Endothelial cell of umbilical vein (primary cell): Measurements from ENCODE around the gene BTBD2. TPM values are rescaled to one million over a fixed set of nuclear protein-coding genes. Genes with fewer than 3 reads are reported as not detected.

Experiments
- BruUV-seq: library from RNA; stranded (reverse); fragments of 400-500 nt; replicated peaks from 2 replicates; lab custom pipeline; 2021; lab: Mats Ljungman, UMichigan
- CTCF ChIA-PET: fragments of 300-600, 350-600 bp; sonication (Branson Sonifier 250); formaldehyde crosslinking; loops from one replicate; lab custom pipeline; 2021; ENCODE audit warnings: antibody characterized with exemption, inconsistent platforms; lab: Charles Lee
- POLR2A ChIA-PET: fragments of 300-600, 350-600 bp; sonication (Branson Sonifier 250); formaldehyde crosslinking; loops from one replicate; lab custom pipeline; 2021; ENCODE audit warnings: antibody characterized with exemption, inconsistent platforms; lab: Charles Lee
- DNase-seq: peaks from one replicate; pipeline ENCODE4 v3.0.0-alpha.2; 2011; ENCODE audit warnings: low read depth, low spot score
- FAIRE-seq: peaks from 2 replicates; lab custom pipeline; 2011; peaks lifted over from hg19 to GRCh38; lab: Jason Lieb, UNC
- H2AFZ ChIP-seq: 2 replicates; pipeline ENCODE4 v1.6.0; 2012; ENCODE audit warnings: low read depth, low read length, control low read depth, inconsistent platforms
- H3K27ac ChIP-seq: 2 replicates; pipeline ENCODE4 v1.5.1; 2011; ENCODE audit warnings: low read depth, mild to moderate bottlenecking, control low read depth, low read length, moderate library complexity; ENCODE audit not compliant: insufficient read depth
- H3K27me3 ChIP-seq, 2 experiments: 2 replicates each; pipeline versions ENCODE4 v1.6.0 to v1.6.1; 2011; ENCODE audit warnings: low read length in 2 of 2, mixed read lengths in 1 of 2; ENCODE audit not compliant: control insufficient read depth in 2 of 2, insufficient read depth in 2 of 2
- H3K36me3 ChIP-seq, 2 experiments: 2 replicates in 1 of 2; 3 replicates in 1 of 2; pipeline ENCODE4 v1.5.1; 2011; ENCODE audit warnings: low read length in 2 of 2, mild to moderate bottlenecking in 1 of 2, moderate library complexity in 1 of 2; ENCODE audit not compliant: control insufficient read depth in 2 of 2, insufficient read depth in 2 of 2; ENCODE audit errors: extremely low read depth in 1 of 2
- H3K4me1 ChIP-seq: 3 replicates; pipeline ENCODE4 v1.5.1; 2011; ENCODE audit warnings: mild to moderate bottlenecking, low read length; ENCODE audit not compliant: control insufficient read depth, insufficient read depth; ENCODE audit errors: extremely low read depth
- H3K4me2 ChIP-seq: 2 replicates; pipeline ENCODE4 v1.6.1; 2011; ENCODE audit warnings: low read length, control low read depth, mixed read lengths; ENCODE audit not compliant: insufficient read depth
- H3K4me3 ChIP-seq, 3 experiments: fragments of 200-600 bp in 1 of 3; sonication (generic), shearing (Covaris generic) in 1 of 3; replicated peaks in 1 of 3; 2 replicates each; pipeline ENCODE4 v1.5.1; 2011 to 2016; ENCODE audit warnings: control low read depth in 3 of 3, low read length in 3 of 3, mild to moderate bottlenecking in 2 of 3, inconsistent platforms in 1 of 3, low read depth in 1 of 3, moderate library complexity in 1 of 3; ENCODE audit not compliant: insufficient read depth in 1 of 3
- H3K79me2 ChIP-seq: 2 replicates; pipeline ENCODE4 v1.6.0; 2012; ENCODE audit warnings: low read length, inconsistent platforms; ENCODE audit not compliant: control insufficient read depth, insufficient read depth
- H3K9ac ChIP-seq: replicated peaks from 2 replicates; pipeline ENCODE3; 2011; ENCODE audit warnings: low read length, control low read depth; ENCODE audit not compliant: insufficient read depth; ENCODE audit errors: extremely low read depth
- H3K9me1 ChIP-seq: replicated peaks from 3 replicates; pipeline ENCODE4 v1.6.0; 2011; ENCODE audit warnings: mild to moderate bottlenecking, low read length; ENCODE audit not compliant: control insufficient read depth, insufficient read depth; ENCODE audit errors: extremely low read depth
- H3K9me3 ChIP-seq: replicated peaks from 2 replicates; pipeline ENCODE4 v1.5.1; 2012; ENCODE audit warnings: low read length, inconsistent platforms; ENCODE audit not compliant: control insufficient read depth, insufficient read depth
- H4K20me1 ChIP-seq: replicated peaks from 2 replicates; pipeline ENCODE3; 2011; ENCODE audit warnings: mild to moderate bottlenecking, low read length; ENCODE audit not compliant: control insufficient read depth, insufficient read depth; ENCODE audit errors: extremely low read depth
- CTCF ChIP-seq, 2 donors: IDR thresholded peaks; 1 replicate in 1 of 2; 2 replicates in 1 of 2; pipeline ENCODE4 v1.5.1; 2011; ENCODE audit warnings: low read length in 2 of 2, mild to moderate bottlenecking in 2 of 2, moderate library complexity in 2 of 2, control low read depth in 1 of 2, inconsistent platforms in 1 of 2, low read depth in 1 of 2; ENCODE audit not compliant: insufficient read depth in 1 of 2; ENCODE audit errors: extremely low read depth in 1 of 2
- EZH2 ChIP-seq: IDR thresholded peaks from 2 replicates; pipeline ENCODE4 v1.6.1; 2012; ENCODE audit warnings: borderline replicate concordance, low read depth, mild to moderate bottlenecking, moderate library complexity, low read length, inconsistent platforms; ENCODE audit not compliant: severe bottlenecking
- FOS ChIP-seq: IDR thresholded peaks from 2 replicates; pipeline ENCODE4 v1.6.1; 2011; ENCODE audit warnings: mild to moderate bottlenecking, low read length, moderate library complexity, borderline replicate concordance; ENCODE audit not compliant: insufficient read depth
- GATA2 ChIP-seq: IDR thresholded peaks from 2 replicates; pipeline ENCODE4 v1.7.0; 2011; ENCODE audit warnings: low read depth, mild to moderate bottlenecking, moderate library complexity, mixed read lengths, low read length; ENCODE audit not compliant: insufficient read length, insufficient read depth
- JUN ChIP-seq: IDR thresholded peaks from 2 replicates; pipeline ENCODE4 v1.6.1; 2011; ENCODE audit warnings: borderline replicate concordance, low read depth; ENCODE audit not compliant: insufficient read length, insufficient read depth
- MAX ChIP-seq: IDR thresholded peaks from 2 replicates; pipeline ENCODE4 v1.6.1; 2011; ENCODE audit not compliant: insufficient read depth, insufficient read length
- MYC ChIP-seq: IDR thresholded peaks from one replicate; pipeline ENCODE4 v1.6.1; 2011; ENCODE audit warnings: mild to moderate bottlenecking, low read depth, low read length
- POLR2A ChIP-seq: IDR thresholded peaks from 2 replicates; pipeline ENCODE4 v1.6.1; 2012; ENCODE audit warnings: low read depth, mild to moderate bottlenecking, control low read depth, low read length
- POLR2AphosphoS5 ChIP-seq: IDR thresholded peaks from 2 replicates; pipeline ENCODE4 v1.6.1; 2012; ENCODE audit warnings: low read depth, mild to moderate bottlenecking, control low read depth, low read length, moderate library complexity; ENCODE audit not compliant: insufficient read depth
- dilution Hi-C: fragments of 300-500 bp; cut with MboI; formaldehyde crosslinking; loops from one replicate; pipeline ENCODE4 v1.15.0; 2019; ENCODE audit warnings: low sequenced_read_pairs; ENCODE audit not compliant: extremely low pct_ligation_motif_present
- intact Hi-C: fragments of 100-400 bp; cut with micrococcal nuclease; formaldehyde crosslinking; loops from one replicate; pipeline ENCODE4 v1.10.0; 2022
- polyA plus RNA-seq, 4 experiments: library from polyadenylated mRNA; depleted of rRNA in 3 of 4; stranded (reverse) in 3 of 4; unstranded in 1 of 4; fragments of >200 nt; gene quantifications; 2 replicates each; pipeline versions ENCODE4 v1.2.1 to v1.2.3, GENCODE V29; 2011 to 2012; ENCODE audit warnings: missing spikeins in 1 of 4
- total RNA-seq: library from RNA; stranded (reverse); gene quantifications from 2 replicates; pipeline ENCODE4 v1.2.3, GENCODE V29; 2021

Gene BTBD2
- total and polyA plus RNA-seq, 2 donors (not counting 3 experiments of a cell fraction or from before 2014, with no cell fraction given) = 59.2 to 78.2 TPM

- dilution Hi-C loops = no loop called here
- TF ChIP-seq JUN (no peak), GATA2 (no peak), POLR2AphosphoS5 (no peak), CTCF (IDR thresholded peaks at IDR 0.05; ENCODE audit: extremely low read depth in 1 of 2, insufficient read depth in 1 of 2, low read depth in 1 of 2, low read length in 2 of 2) (no peak), MAX (no peak), POLR2A (no peak), MYC (no peak), EZH2 (no peak), FOS (no peak)
- Histone ChIP-seq H2AFZ (no peak overlapping the region), H3K27ac (no peak overlapping the region), H4K20me1 (no peaks in the 10 kb centered on the region), H3K4me3 (no peak overlapping the region), H3K36me3 (peaks cover 0 to 13% of the 10 kb centered on the region in 2 experiments), H3K4me2 (no peak overlapping the region), H3K9ac (no peak overlapping the region), H3K27me3 (no peaks in the 10 kb centered on the region), H3K9me3 (no peaks in the 10 kb centered on the region), H3K4me1 (no peaks in the 10 kb centered on the region), H3K9me1 (no peaks in the 10 kb centered on the region), H3K79me2 (peaks cover 76% of the 10 kb centered on the region)
- no TSS peak for BruUV-seq
- FAIRE-seq = no peak
- ChIA-PET POLR2A (no interaction called here), CTCF (no interaction called here)
- intact Hi-C loops = no loop called here
- no peak for DNase-seq
These were observed 62.5 kb downstream of the BTBD2 start for GRCh38 chr19:1953037-1953436.
